Measurements from ENCODE around the gene SIN3B. TPM values are rescaled to one million over a fixed set of nuclear protein-coding genes. Genes with fewer than 3 reads are reported as not detected.

SIN3B gene
- total and polyA plus RNA-seq, 2 of the 13 experiments (the other 11 are each of a cell fraction or from before 2014, with no cell fraction given): 12.9 to 25.7 TPM

DNA sequence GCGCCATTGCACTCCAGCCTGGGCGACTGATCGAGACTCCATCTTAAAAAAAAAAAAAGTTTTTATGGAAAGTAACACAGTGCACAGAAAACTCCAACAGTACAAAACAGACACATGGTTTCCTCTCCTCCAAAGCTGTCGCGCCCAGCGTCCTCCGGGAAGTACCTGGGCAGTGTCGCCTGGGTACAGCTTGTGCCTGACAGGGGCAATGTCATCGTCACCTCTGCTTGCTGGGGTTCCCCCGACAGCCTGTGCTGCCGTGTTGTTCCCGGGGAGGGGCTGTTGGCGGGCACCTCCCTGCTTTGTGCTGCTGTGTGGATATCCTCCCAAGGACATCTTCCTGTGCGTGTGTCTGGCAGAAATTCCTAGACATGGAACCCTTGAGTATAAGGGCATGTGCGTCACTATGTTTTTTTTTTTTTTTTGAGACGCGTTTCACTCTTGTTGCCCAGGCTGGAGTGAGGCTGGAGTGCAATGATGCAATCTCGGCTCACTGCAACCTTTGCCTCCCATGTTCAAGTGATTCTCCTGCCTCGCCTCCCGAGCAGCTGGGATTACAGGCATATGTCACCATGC lies 57.2 kb downstream of the SIN3B start (continued):
- TF ChIP-seq, protein P1, sequence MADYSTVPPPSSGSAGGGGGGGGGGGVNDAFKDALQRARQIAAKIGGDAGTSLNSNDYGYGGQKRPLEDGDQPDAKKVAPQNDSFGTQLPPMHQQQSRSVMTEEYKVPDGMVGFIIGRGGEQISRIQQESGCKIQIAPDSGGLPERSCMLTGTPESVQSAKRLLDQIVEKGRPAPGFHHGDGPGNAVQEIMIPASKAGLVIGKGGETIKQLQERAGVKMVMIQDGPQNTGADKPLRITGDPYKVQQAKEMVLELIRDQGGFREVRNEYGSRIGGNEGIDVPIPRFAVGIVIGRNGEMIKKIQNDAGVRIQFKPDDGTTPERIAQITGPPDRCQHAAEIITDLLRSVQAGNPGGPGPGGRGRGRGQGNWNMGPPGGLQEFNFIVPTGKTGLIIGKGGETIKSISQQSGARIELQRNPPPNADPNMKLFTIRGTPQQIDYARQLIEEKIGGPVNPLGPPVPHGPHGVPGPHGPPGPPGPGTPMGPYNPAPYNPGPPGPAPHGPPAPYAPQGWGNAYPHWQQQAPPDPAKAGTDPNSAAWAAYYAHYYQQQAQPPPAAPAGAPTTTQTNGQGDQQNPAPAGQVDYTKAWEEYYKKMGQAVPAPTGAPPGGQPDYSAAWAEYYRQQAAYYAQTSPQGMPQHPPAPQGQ (CRISPR knock-in tag; IDR thresholded peaks at IDR 0.05; ENCODE audit: borderline replicate concordance): no peak
- TF ChIP-seq DNMT3B (CRISPR knock-in tag; conservative IDR thresholded peaks at IDR 0.05) (no peak), SAP130 (CRISPR knock-in tag; IDR thresholded peaks at IDR 0.05; ENCODE audit: low read depth) (peak; percentile 45), MEIS1 (CRISPR knock-in tag; IDR thresholded peaks at IDR 0.05; ENCODE audit: borderline replicate concordance) (no peak), PBX2 (CRISPR knock-in tag; IDR thresholded peaks at IDR 0.05) (no peak), TMF1 (CRISPR knock-in tag; IDR thresholded peaks at IDR 0.05; ENCODE audit: low read depth) (no peak), HOXA3 (CRISPR knock-in tag; IDR thresholded peaks at IDR 0.05) (0 out of 2 replicates have a peak, but pooled peaks have one; percentile 13), ZEB1 (IDR thresholded peaks at IDR 0.05; ENCODE audit: insufficient replicate concordance, low read depth) (no peak), TSC22D2 (CRISPR knock-in tag; IDR thresholded peaks at IDR 0.05; ENCODE audit: borderline replicate concordance) (no peak), NFYB (CRISPR knock-in tag; IDR thresholded peaks at IDR 0.05) (no peak), ATF1 (CRISPR knock-in tag; IDR thresholded peaks at IDR 0.05) (no peak), ZNF383 (CRISPR knock-in tag; IDR thresholded peaks at IDR 0.05; ENCODE audit: borderline replicate concordance) (no peak), YY1 (IDR thresholded peaks at IDR 0.05; ENCODE audit: insufficient read depth, insufficient replicate concordance, low read depth, low read length) (no peak), ZNF207 (IDR thresholded peaks at IDR 0.05; ENCODE audit: borderline replicate concordance) (no peak), KLF11 (CRISPR knock-in tag; IDR thresholded peaks at IDR 0.05) (no peak), ZNF354B (CRISPR knock-in tag; IDR thresholded peaks at IDR 0.05) (no peak), ZNF83 (CRISPR knock-in tag; IDR thresholded peaks at IDR 0.05; ENCODE audit: borderline replicate concordance) (no peak), ZNF260 (CRISPR knock-in tag; IDR thresholded peaks at IDR 0.05; ENCODE audit: borderline replicate concordance, low read depth) (no peak)
- TF ChIP-seq, protein P2, sequence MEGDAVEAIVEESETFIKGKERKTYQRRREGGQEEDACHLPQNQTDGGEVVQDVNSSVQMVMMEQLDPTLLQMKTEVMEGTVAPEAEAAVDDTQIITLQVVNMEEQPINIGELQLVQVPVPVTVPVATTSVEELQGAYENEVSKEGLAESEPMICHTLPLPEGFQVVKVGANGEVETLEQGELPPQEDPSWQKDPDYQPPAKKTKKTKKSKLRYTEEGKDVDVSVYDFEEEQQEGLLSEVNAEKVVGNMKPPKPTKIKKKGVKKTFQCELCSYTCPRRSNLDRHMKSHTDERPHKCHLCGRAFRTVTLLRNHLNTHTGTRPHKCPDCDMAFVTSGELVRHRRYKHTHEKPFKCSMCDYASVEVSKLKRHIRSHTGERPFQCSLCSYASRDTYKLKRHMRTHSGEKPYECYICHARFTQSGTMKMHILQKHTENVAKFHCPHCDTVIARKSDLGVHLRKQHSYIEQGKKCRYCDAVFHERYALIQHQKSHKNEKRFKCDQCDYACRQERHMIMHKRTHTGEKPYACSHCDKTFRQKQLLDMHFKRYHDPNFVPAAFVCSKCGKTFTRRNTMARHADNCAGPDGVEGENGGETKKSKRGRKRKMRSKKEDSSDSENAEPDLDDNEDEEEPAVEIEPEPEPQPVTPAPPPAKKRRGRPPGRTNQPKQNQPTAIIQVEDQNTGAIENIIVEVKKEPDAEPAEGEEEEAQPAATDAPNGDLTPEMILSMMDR (CRISPR knock-in tag; IDR thresholded peaks at IDR 0.05): no peak
- TF ChIP-seq, protein P3, sequence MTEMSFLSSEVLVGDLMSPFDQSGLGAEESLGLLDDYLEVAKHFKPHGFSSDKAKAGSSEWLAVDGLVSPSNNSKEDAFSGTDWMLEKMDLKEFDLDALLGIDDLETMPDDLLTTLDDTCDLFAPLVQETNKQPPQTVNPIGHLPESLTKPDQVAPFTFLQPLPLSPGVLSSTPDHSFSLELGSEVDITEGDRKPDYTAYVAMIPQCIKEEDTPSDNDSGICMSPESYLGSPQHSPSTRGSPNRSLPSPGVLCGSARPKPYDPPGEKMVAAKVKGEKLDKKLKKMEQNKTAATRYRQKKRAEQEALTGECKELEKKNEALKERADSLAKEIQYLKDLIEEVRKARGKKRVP (CRISPR knock-in tag; IDR thresholded peaks at IDR 0.05): peak in 1 of 2 experiments; percentile 96; a peak in 2 of 4 replicates
- TF ChIP-seq, protein P4, sequence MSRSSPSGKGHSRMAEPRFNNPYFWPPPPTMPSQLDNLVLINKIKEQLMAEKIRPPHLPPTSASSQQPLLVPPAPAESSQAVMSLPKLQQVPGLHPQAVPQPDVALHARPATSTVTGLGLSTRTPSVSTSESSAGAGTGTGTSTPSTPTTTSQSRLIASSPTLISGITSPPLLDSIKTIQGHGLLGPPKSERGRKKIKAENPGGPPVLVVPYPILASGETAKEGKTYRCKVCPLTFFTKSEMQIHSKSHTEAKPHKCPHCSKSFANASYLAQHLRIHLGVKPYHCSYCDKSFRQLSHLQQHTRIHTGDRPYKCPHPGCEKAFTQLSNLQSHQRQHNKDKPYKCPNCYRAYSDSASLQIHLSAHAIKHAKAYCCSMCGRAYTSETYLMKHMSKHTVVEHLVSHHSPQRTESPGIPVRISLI (CRISPR knock-in tag; IDR thresholded peaks at IDR 0.05; ENCODE audit: borderline replicate concordance): peak; percentile 92
- TF ChIP-seq, protein P5, sequence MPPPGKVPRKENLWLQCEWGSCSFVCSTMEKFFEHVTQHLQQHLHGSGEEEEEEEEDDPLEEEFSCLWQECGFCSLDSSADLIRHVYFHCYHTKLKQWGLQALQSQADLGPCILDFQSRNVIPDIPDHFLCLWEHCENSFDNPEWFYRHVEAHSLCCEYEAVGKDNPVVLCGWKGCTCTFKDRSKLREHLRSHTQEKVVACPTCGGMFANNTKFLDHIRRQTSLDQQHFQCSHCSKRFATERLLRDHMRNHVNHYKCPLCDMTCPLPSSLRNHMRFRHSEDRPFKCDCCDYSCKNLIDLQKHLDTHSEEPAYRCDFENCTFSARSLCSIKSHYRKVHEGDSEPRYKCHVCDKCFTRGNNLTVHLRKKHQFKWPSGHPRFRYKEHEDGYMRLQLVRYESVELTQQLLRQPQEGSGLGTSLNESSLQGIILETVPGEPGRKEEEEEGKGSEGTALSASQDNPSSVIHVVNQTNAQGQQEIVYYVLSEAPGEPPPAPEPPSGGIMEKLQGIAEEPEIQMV (CRISPR knock-in tag; IDR thresholded peaks at IDR 0.05; ENCODE audit: low read depth): no peak
